Tibial nerve (tissue), 4 donors: ENCODE measurements around the gene MYH3. TPM values are rescaled to one million over a fixed set of nuclear protein-coding genes. Genes with fewer than 3 reads are reported as not detected.

Experiments
- DNase-seq, 2 donors: peaks; one replicate each; pipeline ENCODE4 v3.0.0-alpha.2; 2019; ENCODE audit warnings: low spot score in 2 of 2
- H3K27ac ChIP-seq, 4 donors: fragments of 200-600 bp; sonication (generic) in 3 of 4; one replicate each; pipeline ENCODE4 v1.5.1; 2017 to 2019; ENCODE audit warnings: mild to moderate bottlenecking in 1 of 4
- H3K27me3 ChIP-seq, 2 donors: fragments of 200-600 bp; sonication (generic) in 1 of 2; one replicate each; pipeline versions ENCODE4 v1.5.1 to v1.6.0; 2017 to 2019
- H3K36me3 ChIP-seq, 3 donors: fragments of 200-600 bp; sonication (generic); one replicate each; pipeline ENCODE4 v1.5.1; 2018 to 2019
- H3K4me1 ChIP-seq, 4 donors: fragments of 200-600 bp; sonication (generic) in 3 of 4; one replicate each; pipeline ENCODE4 v1.5.1; 2017 to 2019
- H3K4me3 ChIP-seq, 4 donors: fragments of 200-600 bp; sonication (generic) in 3 of 4; one replicate each; pipeline ENCODE4 v1.5.1; 2017 to 2019; ENCODE audit warnings: mild to moderate bottlenecking in 1 of 4, moderate library complexity in 1 of 4
- H3K9me3 ChIP-seq, 4 donors: fragments of 200-600 bp; sonication (generic) in 3 of 4; one replicate each; pipeline ENCODE4 v1.5.1; 2017 to 2019
- EP300 ChIP-seq, 2 donors: sonication (generic); formaldehyde crosslinking; IDR thresholded peaks; one replicate each; pipeline ENCODE4 v1.6.1; 2017; ENCODE audit warnings: antibody characterized with exemption in 2 of 2, mild to moderate bottlenecking in 1 of 2
- POLR2A ChIP-seq, 2 donors: fragments of 450-650 bp; IDR thresholded peaks; one replicate each; pipeline ENCODE4 v1.6.1; 2017; ENCODE audit warnings: antibody characterized with exemption in 2 of 2, mild to moderate bottlenecking in 2 of 2, moderate library complexity in 2 of 2
- WGBS, 2 donors: methylation state at CpG; one replicate each; pipeline ENCODE4 v1.1.5; 2018; 5-methylcytosine and 5-hydroxymethylcytosine counted together
- total RNA-seq, 4 donors: library from RNA; depleted of rRNA; stranded (reverse); fragments of >200 nt; gene quantifications; one replicate each; pipeline ENCODE4 v1.1.0, GENCODE V29; 2016
- TF ChIP-seq, protein P1 (sequence below), 5 experiments: fragments of 200-600 bp in 3 of 5; fragments of 450-650 bp in 2 of 5; sonication (generic) in 3 of 5; IDR thresholded peaks; one replicate each; pipeline ENCODE4 v1.5.1; 2016 to 2019; ENCODE audit warnings: antibody characterized with exemption in 5 of 5, mild to moderate bottlenecking in 3 of 5, moderate library complexity in 2 of 5

Gene MYH3
- total RNA-seq, 4 donors from 2014 or later: 0.59 to 8.1 (median 3.8) TPM

DNA sequence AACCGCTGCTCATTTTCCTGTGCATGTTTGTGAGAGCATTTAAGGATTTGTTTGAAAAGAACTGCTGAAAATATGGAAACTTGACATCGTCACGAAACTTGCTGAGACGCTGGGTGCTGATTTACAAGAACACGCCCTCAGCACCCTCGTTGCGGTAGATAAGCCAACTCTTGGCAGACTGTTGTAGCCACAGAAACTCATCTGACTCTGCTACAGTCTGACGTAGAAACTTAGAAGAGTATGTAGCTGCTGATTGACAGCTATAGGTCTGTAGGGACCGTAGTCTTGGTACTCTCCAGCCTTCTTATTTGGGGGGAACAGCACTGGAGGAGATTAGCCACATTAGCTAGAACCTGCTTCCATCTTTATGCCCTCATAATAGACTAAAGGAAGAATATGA, 71.6 kb downstream of the MYH3 start:
- Histone ChIP-seq H3K36me3 (no peaks in the 10 kb centered on the region), H3K4me3 (no peak overlapping the region), H3K27ac (no peak overlapping the region), H3K9me3 (no peaks in the 10 kb centered on the region), H3K27me3 (no peaks in the 10 kb centered on the region), H3K4me1 (no peaks in the 10 kb centered on the region)
- no peak for TF ChIP-seq POLR2A (IDR thresholded peaks at IDR 0.05)
- DNase-seq: no peak
- 89 to 90% methylated on average over 9 of the region's 9 CpGs for WGBS, 2 donors

GRCh38 chr17:10583834-10584233, 73.3 kb downstream of the MYH3 start:
- 49 to 54% methylated on average over 4 of the region's 4 CpGs for WGBS, 2 donors
- DNase-seq: no peak
- TF ChIP-seq, protein P1, sequence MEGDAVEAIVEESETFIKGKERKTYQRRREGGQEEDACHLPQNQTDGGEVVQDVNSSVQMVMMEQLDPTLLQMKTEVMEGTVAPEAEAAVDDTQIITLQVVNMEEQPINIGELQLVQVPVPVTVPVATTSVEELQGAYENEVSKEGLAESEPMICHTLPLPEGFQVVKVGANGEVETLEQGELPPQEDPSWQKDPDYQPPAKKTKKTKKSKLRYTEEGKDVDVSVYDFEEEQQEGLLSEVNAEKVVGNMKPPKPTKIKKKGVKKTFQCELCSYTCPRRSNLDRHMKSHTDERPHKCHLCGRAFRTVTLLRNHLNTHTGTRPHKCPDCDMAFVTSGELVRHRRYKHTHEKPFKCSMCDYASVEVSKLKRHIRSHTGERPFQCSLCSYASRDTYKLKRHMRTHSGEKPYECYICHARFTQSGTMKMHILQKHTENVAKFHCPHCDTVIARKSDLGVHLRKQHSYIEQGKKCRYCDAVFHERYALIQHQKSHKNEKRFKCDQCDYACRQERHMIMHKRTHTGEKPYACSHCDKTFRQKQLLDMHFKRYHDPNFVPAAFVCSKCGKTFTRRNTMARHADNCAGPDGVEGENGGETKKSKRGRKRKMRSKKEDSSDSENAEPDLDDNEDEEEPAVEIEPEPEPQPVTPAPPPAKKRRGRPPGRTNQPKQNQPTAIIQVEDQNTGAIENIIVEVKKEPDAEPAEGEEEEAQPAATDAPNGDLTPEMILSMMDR (IDR thresholded peaks at IDR 0.05): no peak
- TF ChIP-seq POLR2A (IDR thresholded peaks at IDR 0.05) (no peak), EP300 (IDR thresholded peaks at IDR 0.05) (no peak)
- H3K27ac ChIP-seq: no peak overlapping the region
- H3K36me3 ChIP-seq: no peaks in the 10 kb centered on the region
- H3K4me3 ChIP-seq: no peak overlapping the region
- H3K9me3 ChIP-seq: no peaks in the 10 kb centered on the region
- H3K27me3 ChIP-seq: no peaks in the 10 kb centered on the region
- no peaks in the 10 kb centered on the region for H3K4me1 ChIP-seq

- Histone ChIP-seq H3K36me3 (no peaks in the 10 kb centered on the region), H3K4me3 (no peak overlapping the region), H3K9me3 (no peaks in the 10 kb centered on the region), H3K27me3 (no peaks in the 10 kb centered on the region), H3K27ac (no peak overlapping the region), H3K4me1 (no peaks in the 10 kb centered on the region)
- 45 to 49% methylated on average over 2 of the region's 2 CpGs for WGBS, 2 donors
- DNase-seq: no peak
- TF ChIP-seq POLR2A (IDR thresholded peaks at IDR 0.05): no peak
- TF ChIP-seq EP300 (IDR thresholded peaks at IDR 0.05): no peak
- TF ChIP-seq, protein P1 (IDR thresholded peaks at IDR 0.05): no peak
These were observed 77.8 kb downstream of the MYH3 start for GRCh38 chr17:10579270-10579669.

Other genes with a start within 250 kb of the MYH3 start
- gene MYH8, start 235.4 kb downstream of the MYH3 start, total RNA-seq: not detected
- gene MYH4, start 187.8 kb downstream of the MYH3 start, total RNA-seq: not detected
- gene MYH1, start 138.8 kb downstream of the MYH3 start, total RNA-seq: under 1 TPM in 1 of 4 donors, not detected in 3; 0.39 TPM
- gene MYH2, start 107.7 kb downstream of the MYH3 start, total RNA-seq: not detected
- gene SCO1, start 40.2 kb upstream of the MYH3 start, total RNA-seq: 10 to 100 TPM; 17.0 to 26.5 (median 19.5) TPM
- gene ADPRM, start 40.3 kb upstream of the MYH3 start, total RNA-seq: 10 to 100 TPM in 3 of 4 donors, 1 to 10 TPM in 1; 9.4 to 17.7 (median 13.3) TPM
- 1 to 10 TPM; 4.5 to 9.2 (median 8.9) TPM for gene TMEM220, start 72.7 kb upstream of the MYH3 start, total RNA-seq
- gene TMEM238L, start 146.8 kb upstream of the MYH3 start, total RNA-seq: not detected
- gene PIRT, start 180.8 kb upstream of the MYH3 start, total RNA-seq: not detected